Colonic mucosa (tissue), 4 donors: ENCODE results near the gene CUX1. TPM values are rescaled to one million over a fixed set of nuclear protein-coding genes. Genes with fewer than 3 reads are reported as not detected.

Experiments used
- DNase-seq: peaks from one replicate; pipeline ENCODE4 v3.0.0-alpha.2; 2020
- H3K27ac ChIP-seq: fragments of 200-600 bp; one replicate; pipeline ENCODE4 v1.8.0; 2021
- H3K27me3 ChIP-seq: fragments of 200-600 bp; one replicate; pipeline ENCODE4 v1.8.0; 2021
- H3K36me3 ChIP-seq: fragments of 200-600 bp; one replicate; pipeline ENCODE4 v1.8.0; 2021
- H3K4me1 ChIP-seq: fragments of 200-600 bp; one replicate; pipeline ENCODE4 v1.8.0; 2021; ENCODE audit warnings: mild to moderate bottlenecking
- H3K4me3 ChIP-seq: fragments of 200-600 bp; one replicate; pipeline ENCODE4 v1.8.0; 2021
- H3K9ac ChIP-seq, 2 donors: one replicate each; pipeline ENCODE4 v1.7.0; 2013; ENCODE audit warnings: control low read depth in 2 of 2, low read depth in 2 of 2, low read length in 2 of 2
- H3K9me3 ChIP-seq: fragments of 200-600 bp; one replicate; pipeline ENCODE4 v1.8.0; 2021
- CTCF ChIP-seq: fragments of 200-600 bp; IDR thresholded peaks from one replicate; pipeline ENCODE4 v1.8.0; 2022; ENCODE audit warnings: antibody characterized with exemption, mild to moderate bottlenecking
- intact Hi-C: fragments of 100-400 bp; cut with DNase I; formaldehyde crosslinking; loops from one replicate; pipeline ENCODE4 v1.14.1; 2022
- total RNA-seq, 2 donors: library from RNA; stranded (reverse); fragmentation: NEBNext Ultra II Directional in 1 of 2; extraction: Animal tissue kit (Norgen Biotek cat#: 25700) in 1 of 2; gene quantifications; one replicate each; pipeline ENCODE4 v1.2.1, GENCODE V29; 2021
- donor health status: healthy.
- donor health status: DM: no; HTN: no; CAD: no.
- donor health status: DM: no; HTN: no; CAD: no.

CUX1 gene
- total RNA-seq, 2 donors from 2014 or later, result 68.5 to 97.5 TPM

- DNase-seq, result no peak
- Histone ChIP-seq H3K27ac (peak overlapping the region; percentile 89), H3K4me3 (no peak overlapping the region), H3K9me3 (no peaks in the 10 kb centered on the region), H3K36me3 (no peaks in the 10 kb centered on the region), H3K9ac (peak overlapping the region in 1 of 2 donors; percentile 85), H3K4me1 (peaks cover 13% of the 10 kb centered on the region), H3K27me3 (no peaks in the 10 kb centered on the region)
- intact Hi-C loops, result no loop called here
- TF ChIP-seq CTCF, result no peak
Observed at GRCh38 chr7:101857358-101857811, 40.0 kb downstream of the CUX1 start.

GRCh38 chr7:101858437-101859385 is 41.3 kb downstream of the CUX1 start:
- no peak overlapping the region for H3K27ac ChIP-seq
- TF ChIP-seq CTCF, result no peak
- no peak overlapping the region for H3K4me3 ChIP-seq
- H3K4me1 ChIP-seq, result peaks cover 13% of the 10 kb centered on the region
- no peak for DNase-seq
- no peaks in the 10 kb centered on the region for H3K36me3 ChIP-seq
- H3K27me3 ChIP-seq, result no peaks in the 10 kb centered on the region
- no peaks in the 10 kb centered on the region for H3K9me3 ChIP-seq
- intact Hi-C loops, result no loop called here
- no peak overlapping the region for H3K9ac ChIP-seq

GRCh38 chr7:101859411-101860106 is 42.1 kb downstream of the CUX1 start:
- TF ChIP-seq CTCF, result no peak

GRCh38 chr7:101860316-101861217 is 43.1 kb downstream of the CUX1 start:
- TF ChIP-seq CTCF, result no peak
- H3K27ac ChIP-seq, result no peak overlapping the region
- intact Hi-C loops, result no loop called here
- no peaks in the 10 kb centered on the region for H3K27me3 ChIP-seq
- no peak overlapping the region for H3K9ac ChIP-seq
- no peaks in the 10 kb centered on the region for H3K36me3 ChIP-seq
- no peak overlapping the region for H3K4me3 ChIP-seq
- no peaks in the 10 kb centered on the region for H3K9me3 ChIP-seq
- no peak for DNase-seq
- H3K4me1 ChIP-seq, result peaks cover 10% of the 10 kb centered on the region

More at GRCh38 chr7:101859411-101860106, 42.1 kb downstream of the CUX1 start:
- Histone ChIP-seq H3K4me1 (peaks cover 13% of the 10 kb centered on the region), H3K36me3 (no peaks in the 10 kb centered on the region), H3K27ac (no peak overlapping the region), H3K27me3 (no peaks in the 10 kb centered on the region), H3K4me3 (no peak overlapping the region), H3K9ac (no peak overlapping the region), H3K9me3 (no peaks in the 10 kb centered on the region)
- intact Hi-C loops, result no loop called here
- DNase-seq, result no peak
